T-helper 1 cell treated with Interleukin-12 subunit alpha and Interleukin-12 subunit beta and Interleukin-4 antibody, amounts not matched to agents 30 μg/mL and 1 μg/mL, for 36 hours (primary cell): ENCODE results near the gene CHRNA9.

Experiments
- H3K27ac Mint-ChIP-seq: one replicate; pipeline ENCODE4 v1.8.0; 2021; ENCODE audit warnings: mild to moderate bottlenecking, mixed read lengths
- H3K27me3 Mint-ChIP-seq: one replicate; pipeline ENCODE4 v1.8.0; 2021; ENCODE audit warnings: low read depth, mixed read lengths
- H3K36me3 Mint-ChIP-seq: one replicate; pipeline ENCODE4 v1.8.0; 2021; ENCODE audit warnings: low read depth, mixed read lengths
- H3K4me1 Mint-ChIP-seq: one replicate; pipeline ENCODE4 v1.8.0; 2021; ENCODE audit warnings: low read depth, mixed read lengths
- H3K4me3 Mint-ChIP-seq: one replicate; pipeline ENCODE4 v1.8.0; 2021; ENCODE audit warnings: mild to moderate bottlenecking, moderate library complexity, mixed read lengths
- H3K9me3 Mint-ChIP-seq: one replicate; pipeline ENCODE4 v1.8.0; 2021; ENCODE audit warnings: mixed read lengths

Gene CHRNA9

GRCh38 chr4:40303751-40304150, 31.4 kb upstream of the CHRNA9 start:
- H3K9me3 Mint-ChIP-seq: peaks cover 10% of the 10 kb centered on the region
- no peaks in the 10 kb centered on the region for H3K27me3 Mint-ChIP-seq
- peaks cover 14% of the 10 kb centered on the region for H3K36me3 Mint-ChIP-seq
- peaks cover 74% of the 10 kb centered on the region for H3K4me1 Mint-ChIP-seq
- H3K27ac Mint-ChIP-seq: no peak overlapping the region
- H3K4me3 Mint-ChIP-seq: no peak overlapping the region

DNA sequence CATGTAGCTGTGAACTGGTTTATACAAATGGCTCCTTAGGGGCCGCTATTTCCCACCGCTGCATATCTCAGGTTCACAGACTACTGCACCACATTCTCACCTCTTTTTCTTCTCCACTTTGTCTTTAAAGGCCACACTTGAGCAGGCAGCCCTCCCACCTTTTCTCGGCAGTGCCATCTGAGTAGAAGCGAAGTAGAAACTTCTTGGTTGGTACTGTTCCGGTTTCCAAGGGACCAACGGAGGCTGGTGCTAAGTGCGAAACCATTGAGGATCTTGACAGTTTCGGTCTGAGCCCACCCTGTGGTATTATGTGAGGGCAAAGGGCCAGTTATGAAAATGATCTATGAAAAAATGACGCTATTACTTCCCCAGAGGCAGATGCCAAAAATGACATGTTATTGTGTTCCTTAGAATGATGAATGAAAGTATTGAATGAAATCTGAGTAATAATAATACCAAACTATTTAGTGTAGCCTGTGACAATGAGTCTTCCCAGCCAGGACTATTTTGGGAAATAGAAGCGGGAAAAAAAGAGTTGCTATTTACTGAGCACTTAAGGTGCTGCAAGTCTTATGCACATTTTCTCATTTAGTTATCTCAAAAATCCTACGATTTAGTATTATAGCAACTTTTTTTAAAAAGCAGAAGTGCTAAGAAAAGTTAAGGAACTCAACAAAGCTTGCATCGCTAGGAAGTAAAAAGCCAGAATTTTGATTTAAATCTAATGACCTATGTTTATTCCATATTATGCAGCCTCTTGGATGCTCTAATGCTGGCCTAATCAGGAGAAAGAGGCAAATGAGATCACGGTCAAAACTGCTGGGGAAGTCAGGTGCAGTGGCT, 29.6 kb upstream of the CHRNA9 start:
- no peaks in the 10 kb centered on the region for H3K27me3 Mint-ChIP-seq
- peaks cover 14% of the 10 kb centered on the region for H3K36me3 Mint-ChIP-seq
- H3K9me3 Mint-ChIP-seq: peaks cover 10% of the 10 kb centered on the region
- H3K27ac Mint-ChIP-seq: peak overlapping the region; percentile 77
- H3K4me3 Mint-ChIP-seq: peak overlapping the region; percentile 24
- H3K4me1 Mint-ChIP-seq: peaks cover 76% of the 10 kb centered on the region

- Mint-ChIP-seq H3K27ac (peak overlapping the region; percentile 61), H3K36me3 (peaks cover 14% of the 10 kb centered on the region), H3K9me3 (peaks cover 10% of the 10 kb centered on the region), H3K27me3 (no peaks in the 10 kb centered on the region), H3K4me1 (peaks cover 77% of the 10 kb centered on the region), H3K4me3 (peak overlapping the region; percentile 5)
These were observed 28.9 kb upstream of the CHRNA9 start for GRCh38 chr4:40306226-40306625.

DNA sequence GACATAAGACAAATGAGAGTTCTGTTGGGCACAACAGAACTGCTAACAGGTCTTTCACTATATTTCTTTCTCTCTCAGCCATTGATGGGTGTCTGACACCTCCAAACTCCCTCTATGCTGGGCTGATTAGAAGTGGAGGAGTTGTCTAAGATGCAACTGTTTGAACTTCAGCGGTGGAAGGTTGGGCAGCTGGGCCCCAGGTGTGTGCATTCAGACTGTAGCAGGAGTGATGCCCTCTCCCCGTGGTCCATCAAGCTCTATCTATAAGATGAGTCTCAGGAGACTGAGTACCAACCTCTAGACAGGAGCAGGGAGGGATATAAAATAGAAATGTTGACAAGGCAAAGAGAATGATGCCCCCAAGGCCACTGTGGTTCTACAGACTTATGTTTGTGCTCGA, 28.2 kb upstream of the CHRNA9 start:
- Mint-ChIP-seq H3K36me3 (peaks cover 14% of the 10 kb centered on the region), H3K4me1 (peaks cover 75% of the 10 kb centered on the region), H3K27me3 (no peaks in the 10 kb centered on the region), H3K9me3 (peaks cover 10% of the 10 kb centered on the region), H3K4me3 (peak overlapping the region; percentile 70), H3K27ac (peak overlapping the region; percentile 91)

DNA sequence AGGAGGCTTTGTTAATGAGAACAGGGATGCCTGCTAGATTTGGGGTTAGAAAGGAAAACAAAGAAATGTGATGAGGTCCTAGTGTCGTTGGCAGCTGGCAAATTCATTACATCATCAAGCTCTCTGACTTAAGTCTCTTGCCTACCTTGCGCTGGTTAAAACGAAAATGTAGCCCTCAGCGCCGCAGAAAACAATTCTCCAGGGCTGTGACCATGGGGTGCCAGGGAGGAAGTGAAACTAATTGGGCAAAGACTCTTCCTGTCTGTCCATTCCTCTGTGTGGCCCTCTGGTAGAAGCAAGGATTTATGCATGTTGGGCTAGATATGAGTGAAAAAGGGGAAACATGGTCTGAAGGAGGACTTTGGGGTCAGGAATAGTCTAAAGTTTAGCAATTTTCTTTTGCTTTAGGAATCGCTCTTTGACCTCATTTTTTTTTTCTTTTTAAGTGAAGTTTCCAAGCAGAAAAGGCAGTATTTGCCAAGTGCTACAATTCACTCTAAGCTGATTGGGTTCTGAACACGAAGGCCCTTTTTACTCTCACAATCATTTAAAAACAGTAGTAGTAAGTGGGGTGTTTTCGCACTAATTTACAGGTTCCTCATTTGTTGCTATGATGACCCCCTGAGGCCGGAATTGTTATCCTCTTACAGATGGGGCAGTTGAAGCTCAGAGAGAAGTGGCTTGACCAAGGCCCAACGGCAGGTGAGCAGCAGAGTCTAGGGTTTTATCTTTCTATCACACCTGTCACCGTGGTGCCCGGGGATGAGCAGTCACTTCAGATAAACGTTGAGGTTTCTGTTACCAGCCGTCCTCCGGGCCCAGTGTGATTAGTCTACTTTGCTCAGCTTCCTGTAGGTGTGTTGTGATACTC, 27.3 kb upstream of the CHRNA9 start:
- H3K27me3 Mint-ChIP-seq: no peaks in the 10 kb centered on the region
- peak overlapping the region; percentile 91 for H3K27ac Mint-ChIP-seq
- H3K36me3 Mint-ChIP-seq: peaks cover 12% of the 10 kb centered on the region
- H3K9me3 Mint-ChIP-seq: peaks cover 8% of the 10 kb centered on the region
- peak overlapping the region; percentile 70 for H3K4me3 Mint-ChIP-seq
- H3K4me1 Mint-ChIP-seq: peaks cover 74% of the 10 kb centered on the region

- H3K27ac Mint-ChIP-seq: peak overlapping the region; percentile 91
- H3K4me3 Mint-ChIP-seq: peak overlapping the region; percentile 70
- H3K4me1 Mint-ChIP-seq: peaks cover 73% of the 10 kb centered on the region
- H3K27me3 Mint-ChIP-seq: no peaks in the 10 kb centered on the region
- peaks cover 6% of the 10 kb centered on the region for H3K9me3 Mint-ChIP-seq
- H3K36me3 Mint-ChIP-seq: peaks cover 11% of the 10 kb centered on the region
These were observed 26.5 kb upstream of the CHRNA9 start for GRCh38 chr4:40308528-40309122.

DNA sequence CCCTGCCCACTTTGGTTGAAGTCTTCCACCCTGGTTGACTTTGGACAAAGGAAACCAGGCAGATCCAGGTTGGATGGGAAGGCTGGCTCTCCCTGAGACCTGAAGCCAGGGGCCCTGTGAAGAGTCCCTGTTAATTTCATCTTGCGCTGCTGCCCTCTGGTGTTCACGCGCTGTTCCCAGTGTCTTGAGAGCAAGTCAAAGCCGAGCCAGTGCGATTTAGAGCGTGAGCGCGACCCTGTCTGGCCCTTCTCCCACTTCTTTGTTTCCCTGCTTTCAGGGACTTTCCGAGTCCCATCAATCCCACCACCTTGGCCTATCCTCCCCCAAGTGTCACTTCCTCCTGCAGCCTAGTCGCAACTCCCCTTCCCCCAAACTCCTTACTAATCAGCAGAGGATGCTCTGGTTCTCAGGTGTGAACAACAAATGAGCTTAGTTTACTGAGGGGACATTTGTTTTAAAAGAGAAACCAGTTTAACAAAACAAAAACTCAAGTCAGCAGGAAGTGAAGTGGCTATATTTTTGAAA, 25.8 kb upstream of the CHRNA9 start:
- H3K27ac Mint-ChIP-seq: peak overlapping the region; percentile 91

GRCh38 chr4:40310225-40310624, 24.9 kb upstream of the CHRNA9 start:
- no peaks in the 10 kb centered on the region for H3K9me3 Mint-ChIP-seq
- peaks cover 4% of the 10 kb centered on the region for H3K36me3 Mint-ChIP-seq
- H3K27me3 Mint-ChIP-seq: no peaks in the 10 kb centered on the region
- no peak overlapping the region for H3K4me3 Mint-ChIP-seq
- no peak overlapping the region for H3K27ac Mint-ChIP-seq
- peaks cover 68% of the 10 kb centered on the region for H3K4me1 Mint-ChIP-seq

More for the DNA sequence above, 25.8 kb upstream of the CHRNA9 start:
- no peaks in the 10 kb centered on the region for H3K27me3 Mint-ChIP-seq
- H3K4me1 Mint-ChIP-seq: peaks cover 76% of the 10 kb centered on the region
- H3K9me3 Mint-ChIP-seq: peaks cover 6% of the 10 kb centered on the region
- H3K36me3 Mint-ChIP-seq: peaks cover 11% of the 10 kb centered on the region
- peak overlapping the region; percentile 70 for H3K4me3 Mint-ChIP-seq

DNA sequence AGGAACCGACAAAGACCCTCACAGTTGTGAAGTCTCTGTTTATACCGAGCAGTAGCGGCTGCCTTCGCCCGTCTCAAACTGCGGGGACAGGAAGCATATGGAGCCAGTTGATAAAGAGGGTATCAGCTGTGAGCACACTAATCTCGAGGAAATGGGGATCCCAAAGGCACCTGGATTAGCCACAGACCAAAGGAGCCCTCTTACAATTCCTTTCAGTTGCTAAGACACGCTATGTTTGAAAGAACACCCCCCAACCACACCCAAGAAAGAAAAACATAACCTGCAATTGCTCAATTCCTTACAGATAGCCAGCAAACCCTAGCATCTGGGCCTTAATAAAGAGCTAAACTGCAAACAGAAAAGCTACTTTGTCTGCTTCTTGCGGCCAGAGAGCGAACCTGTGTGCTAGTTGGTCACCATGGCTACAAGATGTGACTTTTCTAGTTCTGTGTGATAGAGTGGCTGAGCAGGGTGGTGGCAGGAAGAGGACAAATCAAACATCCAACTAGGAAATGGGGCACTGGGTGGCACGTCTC, 23.3 kb upstream of the CHRNA9 start:
- H3K4me3 Mint-ChIP-seq: peak overlapping the region; percentile 2
- peak overlapping the region; percentile 17 for H3K27ac Mint-ChIP-seq
- peaks cover 65% of the 10 kb centered on the region for H3K4me1 Mint-ChIP-seq
- no peaks in the 10 kb centered on the region for H3K27me3 Mint-ChIP-seq
- no peaks in the 10 kb centered on the region for H3K36me3 Mint-ChIP-seq
- no peaks in the 10 kb centered on the region for H3K9me3 Mint-ChIP-seq

GRCh38 chr4:40314951-40315350, 20.2 kb upstream of the CHRNA9 start:
- H3K27ac Mint-ChIP-seq: no peak overlapping the region
- no peaks in the 10 kb centered on the region for H3K27me3 Mint-ChIP-seq
- peaks cover 41% of the 10 kb centered on the region for H3K4me1 Mint-ChIP-seq
- H3K36me3 Mint-ChIP-seq: no peaks in the 10 kb centered on the region
- no peak overlapping the region for H3K4me3 Mint-ChIP-seq
- no peaks in the 10 kb centered on the region for H3K9me3 Mint-ChIP-seq

- H3K4me3 Mint-ChIP-seq: peak overlapping the region; percentile 84
- H3K27ac Mint-ChIP-seq: peak overlapping the region; percentile 98
- H3K36me3 Mint-ChIP-seq: no peaks in the 10 kb centered on the region
- peaks cover 41% of the 10 kb centered on the region for H3K4me1 Mint-ChIP-seq
- no peaks in the 10 kb centered on the region for H3K27me3 Mint-ChIP-seq
- no peaks in the 10 kb centered on the region for H3K9me3 Mint-ChIP-seq
These were observed 18.8 kb upstream of the CHRNA9 start for GRCh38 chr4:40316333-40316781.

DNA sequence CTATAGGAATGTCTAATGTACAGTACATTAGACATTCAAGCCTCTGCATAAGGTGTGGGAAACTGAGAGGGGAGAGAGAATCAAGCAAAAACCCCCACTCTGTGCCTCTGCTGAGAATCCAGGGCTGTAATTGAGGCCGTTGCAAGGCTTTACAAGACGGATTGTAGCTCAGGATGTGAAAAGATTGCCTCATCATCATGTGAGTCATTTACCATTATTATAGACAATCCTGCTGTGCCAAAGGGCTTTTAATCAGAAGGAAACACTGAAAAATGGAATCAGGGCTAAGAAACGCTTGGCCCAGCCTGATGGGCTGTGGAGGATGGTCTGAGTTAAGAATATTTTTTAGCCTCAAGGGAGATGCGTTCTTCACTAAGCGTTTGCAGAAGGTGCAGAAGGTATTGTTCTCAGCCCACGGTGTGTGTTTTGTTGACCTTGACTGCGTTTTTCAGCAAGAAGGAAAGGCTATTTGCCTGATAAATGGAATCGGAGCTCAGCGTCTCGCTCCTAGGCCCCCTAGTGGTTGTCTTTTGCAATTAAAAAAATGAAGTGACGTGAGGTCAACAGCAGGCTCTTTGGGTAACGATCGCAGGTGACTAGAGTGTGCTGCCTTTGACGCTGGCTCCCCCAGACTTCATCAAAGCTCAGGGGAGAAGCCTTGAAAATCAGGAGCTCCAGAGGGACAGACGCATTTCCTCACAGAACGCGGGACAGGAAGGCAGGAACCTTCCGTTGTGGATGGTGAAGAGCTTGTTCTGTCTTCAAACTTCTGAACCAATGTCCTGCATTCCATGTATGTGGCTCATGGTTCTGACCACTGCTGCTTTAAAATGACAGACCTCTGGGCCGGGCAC, 18.1 kb upstream of the CHRNA9 start:
- H3K27me3 Mint-ChIP-seq: no peaks in the 10 kb centered on the region
- H3K27ac Mint-ChIP-seq: peak overlapping the region; percentile 98
- H3K36me3 Mint-ChIP-seq: no peaks in the 10 kb centered on the region
- H3K4me1 Mint-ChIP-seq: peaks cover 41% of the 10 kb centered on the region
- H3K4me3 Mint-ChIP-seq: peak overlapping the region; percentile 84
- H3K9me3 Mint-ChIP-seq: no peaks in the 10 kb centered on the region

GRCh38 chr4:40317916-40318658, 17.0 kb upstream of the CHRNA9 start:
- Mint-ChIP-seq H3K9me3 (no peaks in the 10 kb centered on the region), H3K4me1 (peaks cover 35% of the 10 kb centered on the region), H3K4me3 (no peak overlapping the region), H3K27me3 (no peaks in the 10 kb centered on the region), H3K27ac (no peak overlapping the region), H3K36me3 (no peaks in the 10 kb centered on the region)
